HG02571 (cell line): ENCODE data around the gene ABCA1.

Source experiments
- ATAC-seq: cut with Tn5 transposase; IDR thresholded peaks from one replicate; pipeline ENCODE4 v1.9.1; 2021; ENCODE audit warnings: mild to moderate bottlenecking, moderate library complexity; ENCODE audit not compliant: unreplicated experiment

The ABCA1 gene

GRCh38 chr9:104805441-104805840, 122.5 kb downstream of the ABCA1 start:
- no peak for ATAC-seq

- ATAC-seq: no peak
Measured at GRCh38 chr9:104802906-104803305, 125.0 kb downstream of the ABCA1 start.

DNA sequence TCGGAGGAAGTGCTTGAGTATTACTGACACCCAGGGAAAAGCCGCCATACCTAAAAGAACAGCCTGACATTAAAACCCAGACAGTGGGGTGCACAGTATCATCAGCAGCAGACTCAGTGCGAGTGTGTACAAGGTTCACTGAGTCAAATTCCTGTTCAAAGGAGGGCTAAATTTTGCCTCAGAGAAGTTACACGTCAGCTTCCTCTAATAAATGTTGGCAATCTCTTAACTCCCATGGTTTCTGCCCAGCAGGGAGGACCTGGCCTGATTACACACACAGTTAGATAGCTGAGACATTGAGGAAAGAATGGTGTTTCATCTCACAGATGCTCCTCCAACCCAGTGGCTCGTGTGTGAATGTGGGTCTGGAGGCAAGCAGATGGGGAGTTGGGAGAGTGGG, 125.8 kb downstream of the ABCA1 start:
- ATAC-seq: no peak

- ATAC-seq: no peak
Measured at GRCh38 chr9:104800068-104800785, 127.7 kb downstream of the ABCA1 start.

DNA sequence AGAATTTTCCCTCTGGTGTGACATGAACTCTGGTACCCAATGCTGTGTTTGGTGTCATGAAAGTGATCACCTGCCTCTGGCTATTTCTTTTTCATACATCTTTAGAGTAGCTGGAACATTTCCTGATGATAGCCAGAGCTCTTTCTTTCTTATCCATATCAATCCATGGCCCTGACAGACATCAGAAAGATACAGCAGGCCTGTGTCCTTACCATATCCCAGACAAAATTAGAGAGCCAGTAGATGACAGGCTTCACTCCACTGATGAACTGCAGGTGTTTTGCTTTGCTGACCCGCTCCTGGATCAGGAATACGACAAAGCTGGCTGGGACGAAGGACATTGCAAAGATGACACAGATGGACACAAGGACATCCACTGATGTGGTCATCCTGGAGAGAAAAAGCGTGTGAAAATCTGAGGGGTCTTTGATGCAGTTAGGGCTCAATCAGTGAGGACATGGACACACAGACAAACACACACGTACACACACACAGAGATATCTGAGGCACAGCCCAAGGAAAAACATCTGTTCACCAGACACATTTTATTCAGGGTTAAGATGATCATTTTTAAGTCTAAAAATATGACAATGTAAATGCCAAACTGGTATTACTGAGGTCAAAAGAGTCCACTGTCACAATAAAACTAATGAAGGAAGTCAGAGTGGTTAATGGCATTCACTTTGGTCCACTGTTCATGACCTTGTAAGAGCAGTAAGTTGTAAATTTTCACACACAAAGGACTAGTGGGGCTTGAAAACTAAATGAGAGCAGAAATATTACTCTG, 129.6 kb downstream of the ABCA1 start:
- no peak for ATAC-seq

DNA sequence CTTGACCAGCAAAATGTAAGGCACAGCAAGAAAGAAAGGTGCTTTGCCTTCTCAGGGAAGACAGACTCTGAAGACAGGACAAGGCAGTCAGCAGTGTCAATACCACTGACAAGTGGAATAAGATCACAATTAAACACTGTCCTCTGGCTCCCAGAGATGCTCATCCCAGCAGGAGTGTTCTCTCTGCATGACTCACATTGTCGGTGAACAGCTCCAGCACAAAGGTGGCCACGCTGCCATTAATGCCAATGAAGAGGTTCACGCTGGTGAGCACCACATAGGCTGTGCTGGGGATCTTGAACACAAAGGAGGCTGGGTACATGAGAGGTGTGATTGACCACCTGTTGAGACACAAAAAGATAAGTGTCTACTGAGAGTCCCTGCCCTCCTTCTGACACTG, 132.1 kb downstream of the ABCA1 start:
- no peak for ATAC-seq

DNA sequence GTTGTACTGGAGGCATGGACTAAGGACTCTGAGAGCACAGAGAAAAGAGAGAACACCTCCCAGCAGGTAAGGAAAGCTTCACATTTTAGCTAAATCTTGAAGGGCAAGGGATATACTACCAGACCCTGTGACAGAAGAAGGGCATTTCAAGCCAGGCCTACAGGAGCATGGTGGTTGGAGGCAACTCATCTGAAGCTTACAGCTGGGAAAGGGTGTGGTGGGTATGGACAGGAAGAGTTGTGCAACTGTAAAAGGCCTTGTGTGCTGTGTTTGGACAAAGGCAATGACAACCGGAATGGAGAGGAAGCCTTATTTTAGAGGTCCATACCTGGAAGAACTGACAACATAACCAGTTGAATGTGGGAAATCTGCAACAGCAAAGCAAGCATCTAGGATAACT, 132.9 kb downstream of the ABCA1 start:
- no peak for ATAC-seq

- ATAC-seq: no peak
Measured at GRCh38 chr9:104794070-104794469, 133.9 kb downstream of the ABCA1 start.

GRCh38 chr9:104788251-104788650, 139.7 kb downstream of the ABCA1 start:
- ATAC-seq: no peak

GRCh38 chr9:104787306-104788015, 140.5 kb downstream of the ABCA1 start:
- no peak for ATAC-seq

DNA sequence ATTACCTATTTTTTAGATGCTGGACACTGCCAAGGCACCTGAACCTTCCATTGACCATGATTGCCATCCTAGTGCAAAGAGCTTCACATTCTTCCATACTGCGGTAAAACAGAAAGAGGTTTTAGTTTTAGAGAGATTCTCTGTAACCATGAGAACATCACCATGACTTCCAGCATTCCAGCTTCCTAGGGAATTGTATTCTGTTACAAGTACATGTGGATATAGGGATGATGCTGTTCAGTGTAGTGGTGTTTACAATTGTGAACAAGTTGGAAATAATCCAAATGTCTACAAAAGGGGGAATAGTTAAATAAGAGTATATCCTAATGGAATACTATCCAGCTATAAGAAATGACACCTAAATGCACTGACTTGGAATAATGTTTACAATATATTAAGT, 141.7 kb downstream of the ABCA1 start:
- ATAC-seq: no peak

- peak; percentile 80 for ATAC-seq
Measured at GRCh38 chr9:104784098-104784497, 143.9 kb downstream of the ABCA1 start.

DNA sequence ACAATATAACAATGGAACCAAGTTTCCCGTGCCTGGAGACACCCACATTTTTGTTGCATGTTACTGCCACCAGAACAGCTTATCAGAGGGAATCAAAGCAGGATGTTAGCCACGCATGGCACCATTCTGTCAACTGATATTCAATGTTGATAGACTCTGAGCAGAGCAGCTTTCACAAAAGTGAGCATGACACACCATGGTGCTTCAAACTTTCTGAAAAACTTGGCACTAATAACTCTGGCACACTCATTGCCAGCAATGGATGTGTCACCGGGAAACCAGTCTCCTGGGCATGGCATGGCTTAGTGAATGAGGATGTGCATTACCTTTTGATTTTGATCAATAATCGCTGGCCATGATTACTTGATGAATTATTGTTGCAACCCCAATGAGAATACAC, 144.4 kb downstream of the ABCA1 start:
- no peak for ATAC-seq

DNA sequence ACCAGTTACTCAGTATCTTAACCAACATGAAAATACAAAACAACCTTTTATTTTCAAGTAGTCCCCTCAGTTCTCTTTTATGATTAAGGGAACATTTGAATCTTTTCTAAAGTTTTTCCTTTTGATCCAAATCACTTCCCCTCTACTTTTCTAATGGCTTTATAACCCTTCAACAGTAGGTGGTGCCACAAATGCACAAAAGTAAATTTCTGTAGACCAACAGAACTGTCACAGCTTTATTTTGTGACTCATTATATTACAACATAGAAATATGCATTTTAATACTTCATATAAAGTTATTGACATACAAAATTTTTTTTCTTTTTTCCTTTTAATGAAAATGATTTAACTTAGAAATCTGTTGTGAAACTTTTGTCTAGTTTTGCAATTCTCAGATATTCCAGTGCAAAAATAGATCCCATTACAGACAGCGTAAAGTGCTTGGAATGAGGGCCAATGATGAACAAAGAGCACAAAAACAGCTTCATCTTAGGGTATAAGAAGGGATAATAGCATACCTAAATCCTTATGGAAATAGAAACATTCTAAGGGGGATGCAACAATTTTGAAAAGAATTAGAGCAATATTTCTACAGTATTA, 147.1 kb downstream of the ABCA1 start:
- no peak for ATAC-seq

DNA sequence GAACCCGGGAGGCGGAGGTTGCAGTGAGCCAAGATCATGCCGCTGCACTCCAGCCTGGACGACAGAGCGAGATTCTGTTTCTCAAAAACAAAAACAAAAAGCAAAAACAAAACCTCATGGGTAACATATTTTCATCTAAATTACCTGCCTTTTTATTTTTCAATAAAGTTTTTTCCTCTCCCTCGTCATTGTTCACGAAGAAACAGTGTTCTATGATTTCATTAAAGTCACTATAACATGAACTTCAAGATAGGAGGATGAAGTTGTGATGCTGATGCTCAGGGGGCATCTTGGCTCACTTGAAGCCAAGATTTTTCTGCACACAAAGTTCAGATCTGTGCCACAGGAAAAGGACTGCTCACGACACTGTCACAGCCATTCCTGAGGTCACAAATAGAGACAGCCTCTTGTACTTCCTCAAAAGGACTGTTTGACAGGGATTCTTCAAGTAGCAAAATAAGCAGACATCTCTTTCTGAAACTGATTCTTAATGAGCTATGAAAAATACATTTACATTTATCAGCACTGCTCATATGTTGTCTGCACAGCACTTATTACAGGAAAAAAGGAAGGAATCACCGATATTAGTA, 147.9 kb downstream of the ABCA1 start:
- no peak for ATAC-seq

- ATAC-seq: no peak
Measured at GRCh38 chr9:104779334-104779733, 148.6 kb downstream of the ABCA1 start.

DNA sequence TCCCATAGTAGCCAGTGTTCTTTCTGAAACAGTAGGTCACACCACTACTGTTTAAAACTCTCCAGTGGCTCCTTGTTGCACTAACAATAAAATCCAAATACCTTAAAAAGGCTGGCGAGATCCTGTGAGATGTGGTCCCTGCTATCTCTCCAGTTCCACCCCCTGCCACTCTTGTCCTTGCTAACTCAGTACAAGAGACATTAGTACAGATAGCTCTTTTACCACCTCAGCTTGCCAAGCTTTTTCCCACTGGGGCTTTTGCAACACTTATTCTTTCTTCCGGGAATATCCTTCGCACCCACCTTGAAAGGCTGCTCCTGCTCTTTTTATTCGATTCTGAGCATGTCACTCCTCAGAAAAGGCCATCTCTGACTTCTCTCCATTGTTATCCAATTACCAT, 149.2 kb downstream of the ABCA1 start:
- ATAC-seq: no peak

DNA sequence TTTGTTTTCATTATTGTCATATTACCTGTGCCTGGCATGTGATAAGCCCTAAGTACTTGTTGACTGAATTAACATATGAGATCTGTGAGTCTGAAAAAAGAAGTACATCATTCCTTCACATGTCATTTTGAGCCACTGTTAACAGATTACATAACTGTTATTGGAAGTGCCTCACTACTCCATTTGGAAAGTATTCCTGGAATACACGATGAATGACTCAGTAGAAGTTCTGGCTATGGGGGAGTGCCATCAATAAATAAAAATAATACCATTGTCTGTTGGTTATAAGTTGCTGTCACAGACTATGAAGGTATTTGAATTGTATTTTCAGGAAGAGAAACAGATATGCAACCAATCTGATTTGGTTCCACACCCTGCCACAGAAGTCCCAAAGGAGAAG, 151.2 kb downstream of the ABCA1 start:
- ATAC-seq: no peak

- no peak for ATAC-seq
Measured at GRCh38 chr9:104775976-104776375, 152.0 kb downstream of the ABCA1 start.

- peak; percentile 68 for ATAC-seq
Measured at GRCh38 chr9:104775574-104775936, 152.4 kb downstream of the ABCA1 start.
